ENCODE measurements around the gene PDLIM1. TPM values are rescaled to one million over a fixed set of nuclear protein-coding genes. Genes with fewer than 3 reads are reported as not detected.

The PDLIM1 gene
- total and polyA plus RNA-seq, 10 of the 15 experiments (the other 5 are each of a cell fraction or from before 2014, with no cell fraction given) = 95.7 to 714 (median 309) TPM

- TF ChIP-seq MYB (IDR thresholded peaks at IDR 0.05; ENCODE audit: borderline replicate concordance, low read depth, low read length) = no peak
- TF ChIP-seq SREBF1 (IDR thresholded peaks at IDR 0.05; ENCODE audit: low read length) = no peak
- TF ChIP-seq EP300 (IDR thresholded peaks at IDR 0.05; ENCODE audit: borderline replicate concordance in 1 of 2, control insufficient read depth in 1 of 2, low read depth in 2 of 2, low read length in 2 of 2) = no peak
- TF ChIP-seq CREB1 (IDR thresholded peaks at IDR 0.05; ENCODE audit: low read depth) = no peak
- TF ChIP-seq JUNB (IDR thresholded peaks at IDR 0.05) = no peak
- no peak for TF ChIP-seq KDM1A (IDR thresholded peaks at IDR 0.05; ENCODE audit: borderline replicate concordance)
- no peak for TF ChIP-seq SMC3 (IDR thresholded peaks at IDR 0.05; ENCODE audit: borderline replicate concordance, low read length)
- no peak for TF ChIP-seq SMAD5 (IDR thresholded peaks at IDR 0.05; ENCODE audit: low read depth)
- no peak for TF ChIP-seq NRF1 (conservative IDR thresholded peaks at IDR 0.05; ENCODE audit: low read depth, low read length)
- no peak for TF ChIP-seq SRF (IDR thresholded peaks at IDR 0.05; ENCODE audit: low read depth in 2 of 2, low read length in 2 of 2)
- no peak for TF ChIP-seq WRNIP1 (IDR thresholded peaks at IDR 0.05; ENCODE audit: borderline replicate concordance, low read depth, low read length)
- DNase-seq (ENCODE audit: low read depth, low spot score) (no peak), FAIRE-seq (no peak), ATAC-seq (no peak)
- BruUV-seq (replicated peaks) = no TSS peak
- CTCF ChIA-PET = no interaction called here
- 100% methylated on average over 1 of the region's 1 CpG for WGBS (ENCODE audit: insufficient coverage, insufficient replicate concordance, low lambda C conversion rate, missing lambda C conversion rate)
- Histone ChIP-seq H3K9ac (ENCODE audit: control insufficient read depth, insufficient read depth, low read length) (no peak overlapping the region), H3K9me3 (replicated peaks; ENCODE audit: control insufficient read depth, insufficient read depth, low read length) (no peaks in the 10 kb centered on the region), H3K4me2 (ENCODE audit: control insufficient read depth, insufficient read depth) (no peak overlapping the region), H2AFZ (ENCODE audit: control insufficient read depth, low read depth, low read length) (no peak overlapping the region), H3K27ac (ENCODE audit: control insufficient read depth, insufficient read depth) (no peak overlapping the region), H3K36me3 (ENCODE audit: control insufficient read depth in 2 of 2, insufficient read depth in 2 of 2, low read length in 1 of 2) (no peaks in the 10 kb centered on the region), H3K27me3 (replicated peaks in 1 of 2; ENCODE audit: control insufficient read depth in 2 of 2, insufficient read depth in 2 of 2, low read length in 1 of 2) (no peaks in the 10 kb centered on the region), H3K79me2 (ENCODE audit: control insufficient read depth, insufficient read depth, low read length) (no peaks in the 10 kb centered on the region), H4K20me1 (ENCODE audit: control insufficient read depth, insufficient read depth) (no peaks in the 10 kb centered on the region), H3K4me3 (no peak overlapping the region), H3K4me1 (ENCODE audit: control insufficient read depth, insufficient read depth, low read length) (no peaks in the 10 kb centered on the region)
- SMC1A ChIA-PET (ENCODE audit: uncharacterized antibody, unreplicated experiment) = interaction anchor here (2.3 kb wide), 1 partner anchor 86 kb away, joined by 6 read pairs; no protein-coding TSS in a partner anchor
- POLR2A ChIA-PET = no interaction called here
- RAD21 ChIA-PET (ENCODE audit: unreplicated experiment) = no interaction called here
- in situ Hi-C loops (cut with MboI) = no loop called here
- intact Hi-C loops (cut with micrococcal nuclease; ENCODE audit: unreplicated experiment) = no loop called here
These were observed 40.2 kb upstream of the PDLIM1 start for GRCh38 chr10:95330966-95331453.

Data from GM12878 (cell line).